Adrenal gland (tissue), 5 donors: ENCODE results near the gene ERLIN1.

ENCODE experiments used
- POLR2A ChIP-seq, 2 donors: fragments of 450-650 bp; IDR thresholded peaks; one replicate each; pipeline ENCODE4 v1.6.1; 2017; ENCODE audit warnings: antibody characterized with exemption in 2 of 2, mild to moderate bottlenecking in 2 of 2, moderate library complexity in 1 of 2
- TF ChIP-seq, protein P1 (sequence below), 6 experiments: fragments of 450-650 bp in 4 of 6; fragments of 200-600 bp in 2 of 6; sonication (generic) in 1 of 6; IDR thresholded peaks; 1 replicate in 5 of 6; 2 replicates in 1 of 6; pipeline versions ENCODE4 v1.5.1 to v1.8.0; 2016 to 2021; ENCODE audit warnings: antibody characterized with exemption in 6 of 6, mild to moderate bottlenecking in 2 of 6, moderate library complexity in 1 of 6
- donor health status: DM: no; HTN: no; CAD: no.

DNA sequence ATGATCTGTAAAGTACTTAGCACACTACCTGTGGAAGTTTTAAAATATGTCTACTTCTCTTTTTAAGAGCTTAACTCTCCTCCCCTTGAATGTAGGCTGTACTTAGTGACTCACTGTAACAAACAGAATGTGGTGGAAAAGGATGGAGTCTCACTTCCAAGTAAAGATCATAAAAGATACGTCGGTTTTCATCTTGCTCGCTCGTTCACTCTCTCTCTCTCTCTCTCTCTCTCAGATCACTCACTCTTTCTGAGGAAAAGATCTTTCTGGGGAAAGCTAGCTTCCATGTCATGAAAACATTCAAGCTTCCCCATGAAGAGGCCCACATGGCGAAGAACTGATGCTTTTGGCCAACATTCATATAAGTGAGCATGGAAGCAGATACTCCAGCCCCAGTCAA is 38.0 kb upstream of the ERLIN1 start:
- TF ChIP-seq, protein P1, sequence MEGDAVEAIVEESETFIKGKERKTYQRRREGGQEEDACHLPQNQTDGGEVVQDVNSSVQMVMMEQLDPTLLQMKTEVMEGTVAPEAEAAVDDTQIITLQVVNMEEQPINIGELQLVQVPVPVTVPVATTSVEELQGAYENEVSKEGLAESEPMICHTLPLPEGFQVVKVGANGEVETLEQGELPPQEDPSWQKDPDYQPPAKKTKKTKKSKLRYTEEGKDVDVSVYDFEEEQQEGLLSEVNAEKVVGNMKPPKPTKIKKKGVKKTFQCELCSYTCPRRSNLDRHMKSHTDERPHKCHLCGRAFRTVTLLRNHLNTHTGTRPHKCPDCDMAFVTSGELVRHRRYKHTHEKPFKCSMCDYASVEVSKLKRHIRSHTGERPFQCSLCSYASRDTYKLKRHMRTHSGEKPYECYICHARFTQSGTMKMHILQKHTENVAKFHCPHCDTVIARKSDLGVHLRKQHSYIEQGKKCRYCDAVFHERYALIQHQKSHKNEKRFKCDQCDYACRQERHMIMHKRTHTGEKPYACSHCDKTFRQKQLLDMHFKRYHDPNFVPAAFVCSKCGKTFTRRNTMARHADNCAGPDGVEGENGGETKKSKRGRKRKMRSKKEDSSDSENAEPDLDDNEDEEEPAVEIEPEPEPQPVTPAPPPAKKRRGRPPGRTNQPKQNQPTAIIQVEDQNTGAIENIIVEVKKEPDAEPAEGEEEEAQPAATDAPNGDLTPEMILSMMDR (IDR thresholded peaks at IDR 0.05) = no peak
- TF ChIP-seq POLR2A (IDR thresholded peaks at IDR 0.05) = no peak
